ENCODE data around the gene CLCA2. TPM values are rescaled to one million over a fixed set of nuclear protein-coding genes. Genes with fewer than 3 reads are reported as not detected.

Gene CLCA2
- total and polyA plus RNA-seq, 2 donors (not counting 3 experiments of a cell fraction or from before 2014, with no cell fraction given) = 0.01 to 0.11 TPM

DNA sequence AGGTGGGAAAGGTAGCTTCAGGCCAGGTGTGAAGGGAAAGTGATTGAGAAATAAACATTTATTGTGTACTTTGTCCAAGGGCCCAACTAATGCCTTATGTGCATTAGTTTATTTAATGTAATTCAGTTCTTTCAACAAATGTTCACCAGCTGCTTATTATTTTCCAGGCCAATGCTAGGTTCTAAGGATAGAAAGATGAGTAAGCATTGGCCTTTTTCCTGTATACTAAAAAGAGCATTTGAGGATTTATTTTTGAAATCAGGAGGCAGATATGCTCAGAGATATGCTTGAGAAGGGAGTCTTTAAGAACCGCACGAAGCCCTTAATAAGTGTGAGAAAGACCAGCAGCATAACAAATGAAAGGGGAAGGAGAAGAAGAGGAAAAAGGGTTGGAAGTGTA is 76.7 kb downstream of the CLCA2 start:
- BruUV-seq (replicated peaks) = no TSS peak
- Histone ChIP-seq H3K36me3 (ENCODE audit: control insufficient read depth in 2 of 2, extremely low read depth in 1 of 2, insufficient read depth in 2 of 2, low read length in 2 of 2) (no peaks in the 10 kb centered on the region), H3K9me3 (replicated peaks; ENCODE audit: control insufficient read depth, insufficient read depth, low read length) (no peaks in the 10 kb centered on the region), H3K4me3 (replicated peaks in 1 of 3; ENCODE audit: insufficient read depth in 1 of 3, low read depth in 1 of 3, low read length in 3 of 3) (no peak overlapping the region), H3K27me3 (ENCODE audit: control insufficient read depth in 2 of 2, insufficient read depth in 2 of 2, low read length in 2 of 2) (peaks cover 5 to 13% of the 10 kb centered on the region in 2 experiments), H2AFZ (ENCODE audit: low read depth, low read length) (no peak overlapping the region), H3K9ac (replicated peaks; ENCODE audit: extremely low read depth, insufficient read depth, low read length) (no peak overlapping the region), H3K4me2 (ENCODE audit: insufficient read depth, low read length) (no peak overlapping the region), H3K27ac (ENCODE audit: insufficient read depth, low read depth, low read length) (no peak overlapping the region), H3K9me1 (replicated peaks; ENCODE audit: control insufficient read depth, extremely low read depth, insufficient read depth, low read length) (no peaks in the 10 kb centered on the region), H3K4me1 (ENCODE audit: control insufficient read depth, extremely low read depth, insufficient read depth, low read length) (no peaks in the 10 kb centered on the region), H4K20me1 (replicated peaks; ENCODE audit: control insufficient read depth, extremely low read depth, insufficient read depth, low read length) (no peaks in the 10 kb centered on the region), H3K79me2 (ENCODE audit: control insufficient read depth, insufficient read depth, low read length) (no peaks in the 10 kb centered on the region)
- CTCF ChIA-PET = interaction anchor here (0.6 to 9.9 kb wide), 13 partner anchors 9 to 241 kb away, joined by 3 to 85 read pairs (median 4); no protein-coding TSS in a partner anchor
- intact Hi-C loops (cut with micrococcal nuclease) = loop anchor here (1.0 to 5.0 kb wide), 3 partner anchors 81 to 242 kb away; partner anchors contain the start of gene ODF2L
- dilution Hi-C loops (cut with MboI; ENCODE audit: extremely low pct_ligation_motif_present, low sequenced_read_pairs) = no loop called here
- DNase-seq (ENCODE audit: low read depth, low spot score) (no peak), FAIRE-seq (no peak)
- no peak for TF ChIP-seq POLR2A (IDR thresholded peaks at IDR 0.05; ENCODE audit: low read depth, low read length)
- TF ChIP-seq JUN (IDR thresholded peaks at IDR 0.05; ENCODE audit: borderline replicate concordance, insufficient read depth, insufficient read length, low read depth) = no peak
- TF ChIP-seq GATA2 (IDR thresholded peaks at IDR 0.05; ENCODE audit: insufficient read depth, insufficient read length, low read depth, low read length) = no peak
- TF ChIP-seq EZH2 (IDR thresholded peaks at IDR 0.05; ENCODE audit: borderline replicate concordance, low read depth, low read length, severe bottlenecking) = no peak
- TF ChIP-seq, protein P1, sequence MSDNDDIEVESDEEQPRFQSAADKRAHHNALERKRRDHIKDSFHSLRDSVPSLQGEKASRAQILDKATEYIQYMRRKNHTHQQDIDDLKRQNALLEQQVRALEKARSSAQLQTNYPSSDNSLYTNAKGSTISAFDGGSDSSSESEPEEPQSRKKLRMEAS (IDR thresholded peaks at IDR 0.05; ENCODE audit: insufficient read depth, insufficient read length) = no peak
- TF ChIP-seq POLR2AphosphoS5 (IDR thresholded peaks at IDR 0.05; ENCODE audit: insufficient read depth, low read depth, low read length) = no peak
- TF ChIP-seq, protein P2, sequence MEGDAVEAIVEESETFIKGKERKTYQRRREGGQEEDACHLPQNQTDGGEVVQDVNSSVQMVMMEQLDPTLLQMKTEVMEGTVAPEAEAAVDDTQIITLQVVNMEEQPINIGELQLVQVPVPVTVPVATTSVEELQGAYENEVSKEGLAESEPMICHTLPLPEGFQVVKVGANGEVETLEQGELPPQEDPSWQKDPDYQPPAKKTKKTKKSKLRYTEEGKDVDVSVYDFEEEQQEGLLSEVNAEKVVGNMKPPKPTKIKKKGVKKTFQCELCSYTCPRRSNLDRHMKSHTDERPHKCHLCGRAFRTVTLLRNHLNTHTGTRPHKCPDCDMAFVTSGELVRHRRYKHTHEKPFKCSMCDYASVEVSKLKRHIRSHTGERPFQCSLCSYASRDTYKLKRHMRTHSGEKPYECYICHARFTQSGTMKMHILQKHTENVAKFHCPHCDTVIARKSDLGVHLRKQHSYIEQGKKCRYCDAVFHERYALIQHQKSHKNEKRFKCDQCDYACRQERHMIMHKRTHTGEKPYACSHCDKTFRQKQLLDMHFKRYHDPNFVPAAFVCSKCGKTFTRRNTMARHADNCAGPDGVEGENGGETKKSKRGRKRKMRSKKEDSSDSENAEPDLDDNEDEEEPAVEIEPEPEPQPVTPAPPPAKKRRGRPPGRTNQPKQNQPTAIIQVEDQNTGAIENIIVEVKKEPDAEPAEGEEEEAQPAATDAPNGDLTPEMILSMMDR (IDR thresholded peaks at IDR 0.05; ENCODE audit: extremely low read depth in 1 of 2, insufficient read depth in 1 of 2, low read depth in 1 of 2, low read length in 2 of 2) = no peak
- no peak for TF ChIP-seq MYC (IDR thresholded peaks at IDR 0.05; ENCODE audit: low read depth, low read length)
- TF ChIP-seq FOS (IDR thresholded peaks at IDR 0.05; ENCODE audit: borderline replicate concordance, insufficient read depth, low read length) = no peak
- POLR2A ChIA-PET = no interaction called here
